OCI-LY1 (cell line): ENCODE results near the gene MYL6B.

Experiments used
- H2AFZ ChIP-seq: fragments of 200-600 bp; sonication (generic), shearing (Covaris generic); 2 replicates; pipeline ENCODE4 v1.6.0; 2014; ENCODE audit warnings: antibody characterized with exemption, mild to moderate bottlenecking, low read length
- H3F3A ChIP-seq: fragments of 200-600 bp; sonication (generic), shearing (Covaris generic); 2 replicates; pipeline ENCODE4 v1.6.0; 2014; ENCODE audit warnings: mild to moderate bottlenecking, antibody characterized with exemption, low read length, moderate library complexity; ENCODE audit not compliant: insufficient read depth
- H3K27ac ChIP-seq: fragments of 200-600 bp; sonication (generic); 2 replicates; pipeline ENCODE4 v1.5.1; 2014; ENCODE audit warnings: low read length, mixed run types, mild to moderate bottlenecking, low read depth; ENCODE audit not compliant: poor library complexity, severe bottlenecking
- H3K27me3 ChIP-seq: fragments of 200-600 bp; sonication (generic); 2 replicates; pipeline ENCODE4 v1.6.0; 2014; ENCODE audit warnings: antibody characterized with exemption, mild to moderate bottlenecking, low read length, moderate library complexity; ENCODE audit not compliant: insufficient read depth
- H3K36me3 ChIP-seq: fragments of 200-600 bp; sonication (generic); 2 replicates; pipeline ENCODE4 v1.6.1; 2014; ENCODE audit warnings: mild to moderate bottlenecking, antibody characterized with exemption, low read length, moderate library complexity, mixed read lengths; ENCODE audit not compliant: insufficient read depth
- H3K4me1 ChIP-seq: fragments of 200-600 bp; sonication (generic); 2 replicates; pipeline ENCODE4 v1.5.1; 2014; ENCODE audit warnings: mild to moderate bottlenecking, low read length, moderate library complexity; ENCODE audit not compliant: insufficient read depth, severe bottlenecking
- H3K4me2 ChIP-seq: fragments of 200-600 bp; sonication (generic), shearing (Covaris generic); 2 replicates; pipeline ENCODE4 v1.6.1; 2014; ENCODE audit warnings: low read length
- H3K4me3 ChIP-seq: fragments of 200-600 bp; sonication (generic); 2 replicates; pipeline ENCODE4 v1.5.1; 2014; ENCODE audit warnings: low read length, low read depth, mild to moderate bottlenecking, mixed read lengths; ENCODE audit not compliant: poor library complexity, severe bottlenecking
- H3K79me2 ChIP-seq: fragments of 200-600 bp; shearing (Covaris generic); 2 replicates; pipeline ENCODE4 v1.6.1; 2016; ENCODE audit warnings: mixed run types, low read length, mixed read lengths; ENCODE audit not compliant: insufficient read depth
- H3K9ac ChIP-seq: fragments of 200-600 bp; sonication (generic), shearing (Covaris generic); 2 replicates; pipeline ENCODE4 v1.6.1; 2014; ENCODE audit warnings: mild to moderate bottlenecking, low read length, mixed read lengths
- H3K9me2 ChIP-seq: fragments of 200-600 bp; sonication (generic), shearing (Covaris generic); 2 replicates; pipeline ENCODE4 v1.6.1; 2014; ENCODE audit warnings: low read depth, mild to moderate bottlenecking, low read length, mixed read lengths
- H3K9me3 ChIP-seq: fragments of 200-600 bp; shearing (Covaris generic); 2 replicates; pipeline ENCODE4 v1.6.1; 2014; ENCODE audit warnings: low read length, mixed read lengths
- H4K20me1 ChIP-seq: fragments of 200-600 bp; sonication (generic), shearing (Covaris generic); 2 replicates; pipeline ENCODE4 v1.6.0; 2016; ENCODE audit warnings: mild to moderate bottlenecking, low read length; ENCODE audit not compliant: insufficient read depth
- EZH2 ChIP-seq: fragments of 200-600 bp; sonication (generic), shearing (Covaris generic); IDR thresholded peaks from 2 replicates; pipeline ENCODE4 v1.8.0; 2017; ENCODE audit warnings: borderline replicate concordance, mixed run types, mild to moderate bottlenecking, antibody characterized with exemption, low read length, moderate library complexity, mixed read lengths
- TF ChIP-seq, protein P1 (sequence below): fragments of 200-600 bp; sonication (generic), shearing (Covaris generic); IDR thresholded peaks from 2 replicates; pipeline ENCODE4 v1.5.1; 2017; ENCODE audit warnings: mild to moderate bottlenecking, antibody characterized with exemption, low read length, moderate library complexity, mixed read lengths

Gene MYL6B

GRCh38 chr12:56143870-56144269 lies 8.5 kb upstream of the MYL6B start:
- Histone ChIP-seq H3K9ac (no peak overlapping the region), H3K27me3 (no peaks in the 10 kb centered on the region), H3K36me3 (peaks cover 59% of the 10 kb centered on the region)

GRCh38 chr12:56145217-56145616 lies 7.2 kb upstream of the MYL6B start:
- H3K36me3 ChIP-seq = peaks cover 48% of the 10 kb centered on the region
- no peaks in the 10 kb centered on the region for H3K27me3 ChIP-seq
- H3F3A ChIP-seq = no peaks in the 10 kb centered on the region
- H3K4me1 ChIP-seq = no peaks in the 10 kb centered on the region
- no peaks in the 10 kb centered on the region for H4K20me1 ChIP-seq
- H3K4me2 ChIP-seq = no peak overlapping the region
- H3K9me3 ChIP-seq = no peaks in the 10 kb centered on the region
- no peak overlapping the region for H3K4me3 ChIP-seq
- H3K9me2 ChIP-seq = no peaks in the 10 kb centered on the region
- H3K27ac ChIP-seq = no peak overlapping the region
- H3K9ac ChIP-seq = no peak overlapping the region
- no peak overlapping the region for H2AFZ ChIP-seq
- TF ChIP-seq, protein P1, sequence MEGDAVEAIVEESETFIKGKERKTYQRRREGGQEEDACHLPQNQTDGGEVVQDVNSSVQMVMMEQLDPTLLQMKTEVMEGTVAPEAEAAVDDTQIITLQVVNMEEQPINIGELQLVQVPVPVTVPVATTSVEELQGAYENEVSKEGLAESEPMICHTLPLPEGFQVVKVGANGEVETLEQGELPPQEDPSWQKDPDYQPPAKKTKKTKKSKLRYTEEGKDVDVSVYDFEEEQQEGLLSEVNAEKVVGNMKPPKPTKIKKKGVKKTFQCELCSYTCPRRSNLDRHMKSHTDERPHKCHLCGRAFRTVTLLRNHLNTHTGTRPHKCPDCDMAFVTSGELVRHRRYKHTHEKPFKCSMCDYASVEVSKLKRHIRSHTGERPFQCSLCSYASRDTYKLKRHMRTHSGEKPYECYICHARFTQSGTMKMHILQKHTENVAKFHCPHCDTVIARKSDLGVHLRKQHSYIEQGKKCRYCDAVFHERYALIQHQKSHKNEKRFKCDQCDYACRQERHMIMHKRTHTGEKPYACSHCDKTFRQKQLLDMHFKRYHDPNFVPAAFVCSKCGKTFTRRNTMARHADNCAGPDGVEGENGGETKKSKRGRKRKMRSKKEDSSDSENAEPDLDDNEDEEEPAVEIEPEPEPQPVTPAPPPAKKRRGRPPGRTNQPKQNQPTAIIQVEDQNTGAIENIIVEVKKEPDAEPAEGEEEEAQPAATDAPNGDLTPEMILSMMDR = no peak
- TF ChIP-seq EZH2 = no peak
- no peaks in the 10 kb centered on the region for H3K79me2 ChIP-seq

More at GRCh38 chr12:56143870-56144269, 8.5 kb upstream of the MYL6B start:
- H3K9me2 ChIP-seq = no peaks in the 10 kb centered on the region
- no peak overlapping the region for H3K4me2 ChIP-seq
- H2AFZ ChIP-seq = no peak overlapping the region
- TF ChIP-seq EZH2 = no peak
- TF ChIP-seq, protein P1 = no peak
- no peak overlapping the region for H3K27ac ChIP-seq
- no peaks in the 10 kb centered on the region for H3K79me2 ChIP-seq
- H3F3A ChIP-seq = no peaks in the 10 kb centered on the region
- no peak overlapping the region for H3K4me3 ChIP-seq
- H3K9me3 ChIP-seq = no peaks in the 10 kb centered on the region
- H4K20me1 ChIP-seq = no peaks in the 10 kb centered on the region
- H3K4me1 ChIP-seq = no peaks in the 10 kb centered on the region

GRCh38 chr12:56146492-56147460 lies 5.6 kb upstream of the MYL6B start:
- H3K9ac ChIP-seq = no peak overlapping the region
- no peaks in the 10 kb centered on the region for H3K9me2 ChIP-seq
- H3K27ac ChIP-seq = no peak overlapping the region
- no peaks in the 10 kb centered on the region for H3K27me3 ChIP-seq
- no peaks in the 10 kb centered on the region for H3K79me2 ChIP-seq
- H3K4me2 ChIP-seq = no peak overlapping the region
- no peak for TF ChIP-seq EZH2
- TF ChIP-seq, protein P1 = no peak
- H4K20me1 ChIP-seq = no peaks in the 10 kb centered on the region
- no peak overlapping the region for H3K4me3 ChIP-seq
- no peaks in the 10 kb centered on the region for H3F3A ChIP-seq
- peaks cover 37% of the 10 kb centered on the region for H3K36me3 ChIP-seq
- H3K4me1 ChIP-seq = peaks cover 11% of the 10 kb centered on the region
- H3K9me3 ChIP-seq = no peaks in the 10 kb centered on the region
- H2AFZ ChIP-seq = no peak overlapping the region
